Measurements from ENCODE around the gene FUT6. TPM values are rescaled to one million over a fixed set of nuclear protein-coding genes. Genes with fewer than 3 reads are reported as not detected.
"Not testable (repeated sequence)": the region's sequence is repeated elsewhere in the genome, so short reads cannot be mapped to it uniquely, and the experiment has no call there.

FUT6 gene
- total RNA-seq, 1 experiment from 2014 or later = not detected

DNA sequence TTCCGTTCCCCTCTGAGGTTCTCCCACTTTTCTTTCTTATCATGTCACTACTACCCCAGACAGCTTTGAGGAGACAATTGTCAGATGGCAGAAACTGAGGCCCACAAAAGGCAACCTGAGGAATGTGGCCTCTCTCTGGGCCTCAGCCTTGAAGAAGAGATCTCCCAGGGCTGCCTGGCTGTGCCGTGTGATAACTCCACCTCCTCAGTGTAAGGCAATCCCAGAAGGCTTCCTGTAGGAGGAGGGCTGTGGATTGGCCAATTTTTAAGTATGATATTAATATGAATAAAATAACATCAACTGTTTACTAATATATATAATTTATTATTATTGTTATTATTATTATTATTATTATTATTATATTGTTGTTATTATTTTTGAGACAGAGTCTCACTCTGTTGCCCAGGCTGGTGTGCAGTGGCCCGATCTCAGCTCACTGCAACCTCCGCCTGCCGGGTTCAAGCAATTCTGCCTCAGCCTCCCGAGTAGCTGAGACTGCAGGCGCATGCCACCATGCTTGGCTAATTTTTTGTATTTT, 44.1 kb downstream of the FUT6 start:
- in situ Hi-C loops (cut with HindIII; ENCODE audit: low pct_unique_long_range_greater_than_20kb, low sequenced_read_pairs) = no loop called here
- no peak for DNase-seq (ENCODE audit: low read depth)

DNA sequence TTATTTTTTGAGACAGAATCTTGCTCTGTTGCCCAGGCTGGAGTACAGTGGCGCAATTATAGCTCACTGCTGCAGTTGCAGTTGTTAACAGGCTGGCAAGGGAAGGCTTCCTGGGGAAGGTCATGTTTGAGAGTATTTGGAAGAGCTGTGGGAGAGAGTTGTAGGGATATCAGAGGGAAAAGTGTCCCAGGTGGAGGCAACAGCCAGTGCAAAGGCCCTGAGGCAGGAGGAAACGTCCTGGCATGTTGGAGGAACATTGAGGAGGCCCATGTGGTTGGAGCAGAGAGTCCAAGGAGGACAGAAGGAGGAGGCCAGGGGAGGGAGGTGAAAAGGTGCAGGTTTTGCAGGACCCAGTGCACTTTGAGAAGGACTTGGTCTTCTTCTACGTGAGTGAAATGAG, 46.3 kb downstream of the FUT6 start:
- in situ Hi-C loops (cut with HindIII; ENCODE audit: low pct_unique_long_range_greater_than_20kb, low sequenced_read_pairs) = no loop called here
- DNase-seq (ENCODE audit: low read depth) = no peak

DNA sequence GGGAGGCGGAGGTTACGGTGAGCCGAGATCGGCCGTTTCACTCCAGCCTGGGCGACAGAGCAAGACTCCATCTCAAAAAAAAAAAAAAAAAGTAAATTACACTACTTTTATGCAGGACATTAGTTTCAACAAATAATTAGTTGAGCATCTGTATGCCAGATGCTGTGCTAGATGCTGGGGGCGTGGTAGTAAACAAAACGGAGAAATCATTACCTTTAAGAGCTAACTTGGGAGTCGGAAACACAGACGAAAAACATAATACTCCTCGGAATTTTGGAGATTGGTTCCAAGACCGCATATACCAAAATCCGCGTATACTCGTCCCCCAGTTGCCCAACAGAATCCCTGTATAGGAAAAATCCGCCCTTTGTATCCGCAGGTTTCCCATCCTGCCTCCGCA, 47.3 kb downstream of the FUT6 start:
- in situ Hi-C loops (cut with HindIII; ENCODE audit: low pct_unique_long_range_greater_than_20kb, low sequenced_read_pairs) = no loop called here
- no peak for DNase-seq (ENCODE audit: low read depth)

- in situ Hi-C loops (cut with HindIII; ENCODE audit: low pct_unique_long_range_greater_than_20kb, low sequenced_read_pairs) = no loop called here
- DNase-seq (ENCODE audit: low read depth) = peak; percentile 97
Observed at GRCh38 chr19:5790559-5791520, 48.7 kb downstream of the FUT6 start, which contains the start of gene DUS3L. Gene DUS3L, minus strand, starts transcription at chr19:5791163. Its CDS starts 22 bp downstream, at chr19:5791141.

GRCh38 chr19:5789886-5790558, 49.5 kb downstream of the FUT6 start:
- no peak for DNase-seq (ENCODE audit: low read depth)
- in situ Hi-C loops (cut with HindIII; ENCODE audit: low pct_unique_long_range_greater_than_20kb, low sequenced_read_pairs) = no loop called here

GRCh38 chr19:5789351-5789761, 50.1 kb downstream of the FUT6 start:
- no peak for DNase-seq (ENCODE audit: low read depth)
- in situ Hi-C loops (cut with HindIII; ENCODE audit: low pct_unique_long_range_greater_than_20kb, low sequenced_read_pairs) = no loop called here

GRCh38 chr19:5788422-5788821, 51.1 kb downstream of the FUT6 start:
- in situ Hi-C loops (cut with HindIII; ENCODE audit: low pct_unique_long_range_greater_than_20kb, low sequenced_read_pairs) = no loop called here
- DNase-seq (ENCODE audit: low read depth) = no peak

- in situ Hi-C loops (cut with HindIII; ENCODE audit: low pct_unique_long_range_greater_than_20kb, low sequenced_read_pairs) = no loop called here
- no peak for DNase-seq (ENCODE audit: low read depth)
Observed at GRCh38 chr19:5787409-5788182, 51.9 kb downstream of the FUT6 start.

GRCh38 chr19:5786593-5787408, 52.7 kb downstream of the FUT6 start:
- in situ Hi-C loops (cut with HindIII; ENCODE audit: low pct_unique_long_range_greater_than_20kb, low sequenced_read_pairs) = no loop called here

GRCh38 chr19:5785423-5785822, 54.1 kb downstream of the FUT6 start:
- no peak for DNase-seq (ENCODE audit: low read depth)
- in situ Hi-C loops (cut with HindIII; ENCODE audit: low pct_unique_long_range_greater_than_20kb, low sequenced_read_pairs) = no loop called here

More at GRCh38 chr19:5786593-5787408, 52.7 kb downstream of the FUT6 start:
- no peak for DNase-seq (ENCODE audit: low read depth)

DNA sequence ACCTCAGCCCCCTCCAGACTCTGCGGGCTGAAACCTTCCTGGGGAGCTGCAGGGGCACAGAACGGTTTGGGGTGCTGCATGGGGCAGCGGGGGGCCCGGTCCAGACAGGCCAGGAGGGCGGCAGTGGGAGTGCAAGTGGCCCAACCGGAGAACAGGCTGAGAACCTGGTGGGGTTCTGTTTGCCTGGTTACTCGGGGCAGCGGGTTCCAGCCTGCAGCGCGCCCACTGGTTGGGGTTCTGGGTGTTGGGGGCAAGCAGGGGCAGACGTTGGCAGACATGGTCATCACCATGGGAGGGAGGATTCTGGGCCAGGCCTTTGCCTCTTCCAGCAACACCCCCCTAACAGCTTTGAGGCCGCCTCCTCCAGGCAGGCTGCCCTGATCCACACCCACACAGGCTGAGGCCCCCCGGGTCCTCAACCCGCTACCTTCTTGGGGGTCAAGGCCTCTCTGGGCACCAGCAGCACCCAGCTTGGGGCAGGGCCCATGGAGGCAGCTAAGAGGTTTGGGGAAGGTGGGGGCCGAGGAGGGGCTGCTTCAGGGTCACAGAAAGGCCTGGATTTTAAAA, 54.8 kb downstream of the FUT6 start, which contains the start of gene PRR22:
Gene PRR22 (minus strand): TSS at position 166 of the 567 bp plus-strand sequence. CDS start 86 bp downstream, at position 80.
- in situ Hi-C loops (cut with HindIII; ENCODE audit: low pct_unique_long_range_greater_than_20kb, low sequenced_read_pairs) = no loop called here
- DNase-seq (ENCODE audit: low read depth) = no peak

DNA sequence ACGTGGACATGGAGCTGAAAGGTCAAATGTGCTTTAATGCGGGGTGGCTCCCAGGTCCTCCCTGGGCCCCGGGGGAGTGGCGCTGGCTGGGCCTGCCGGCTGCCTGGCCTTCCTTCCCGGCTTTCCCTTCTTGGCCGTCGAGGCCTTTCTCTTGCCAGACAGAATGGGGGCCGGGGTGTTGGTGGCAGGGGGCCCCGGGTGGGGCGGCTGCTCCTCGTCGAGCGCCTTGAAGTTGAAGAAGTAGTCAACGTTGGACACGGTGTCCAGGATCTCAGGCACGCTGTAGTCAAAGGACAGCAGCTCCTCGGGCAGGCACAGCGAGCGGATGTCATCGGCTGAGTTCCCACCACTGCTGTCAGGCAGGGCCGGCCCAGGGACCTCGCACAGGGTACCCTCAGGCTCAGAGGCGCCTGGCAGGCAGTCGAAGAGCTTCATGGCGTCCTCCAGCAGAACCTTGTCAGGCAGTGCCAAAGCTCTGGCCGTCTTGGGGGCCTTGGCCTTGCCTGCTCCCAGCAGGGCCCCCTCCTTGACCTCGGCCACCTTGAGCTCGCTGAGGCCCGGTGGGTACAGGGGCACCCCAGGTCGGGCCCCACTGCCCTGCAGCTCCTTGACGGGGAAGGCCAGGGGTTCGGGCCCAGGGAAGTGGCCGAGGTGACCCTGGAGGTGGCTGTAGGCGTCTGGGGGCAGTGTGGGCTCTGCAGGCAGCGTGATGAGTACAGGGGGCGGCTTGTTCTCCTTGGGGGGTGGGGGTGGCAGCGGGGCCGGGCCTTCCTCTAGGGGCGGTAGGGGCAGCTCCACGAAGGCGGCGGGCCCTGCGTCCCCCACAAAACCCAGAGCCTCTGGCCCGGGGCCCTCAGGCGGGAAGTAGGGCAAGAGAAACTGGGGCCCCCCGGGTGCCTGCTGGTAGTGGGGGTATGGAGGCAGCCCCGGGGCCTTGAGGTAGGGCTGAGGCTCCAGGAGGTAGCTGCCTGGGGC, 56.3 kb downstream of the FUT6 start:
- in situ Hi-C loops (cut with HindIII; ENCODE audit: low pct_unique_long_range_greater_than_20kb, low sequenced_read_pairs) = no loop called here
- no peak for DNase-seq (ENCODE audit: low read depth)

DNA sequence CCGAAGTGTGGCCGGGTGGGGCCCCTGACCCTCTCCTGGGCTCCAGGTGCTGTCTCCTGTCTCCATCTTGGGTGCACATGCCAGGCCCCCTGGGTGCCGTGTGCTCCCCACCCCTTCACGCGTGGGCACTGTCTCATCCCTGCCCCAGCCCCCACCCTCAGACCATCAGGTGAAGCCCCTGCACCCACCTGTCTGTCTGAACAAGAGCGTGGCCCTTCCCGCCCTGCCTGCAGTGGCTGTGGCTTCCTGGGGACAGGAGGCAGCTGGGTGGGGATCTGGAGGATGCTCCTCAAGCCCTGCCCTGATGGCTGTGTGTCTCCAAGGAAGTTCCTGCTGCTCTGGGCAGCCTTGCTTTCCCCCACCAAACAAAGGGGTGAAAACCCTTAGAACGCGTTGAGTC, 57.2 kb downstream of the FUT6 start:
- in situ Hi-C loops (cut with HindIII; ENCODE audit: low pct_unique_long_range_greater_than_20kb, low sequenced_read_pairs) = no loop called here
- DNase-seq (ENCODE audit: low read depth) = no peak

GRCh38 chr19:5780916-5781315, 58.6 kb downstream of the FUT6 start:
- DNase-seq (ENCODE audit: low read depth); in situ Hi-C loops (cut with HindIII; ENCODE audit: low pct_unique_long_range_greater_than_20kb, low sequenced_read_pairs): not testable (repeated sequence)
